Activated naive CD8-positive, alpha-beta T cell treated with anti-CD3 and anti-CD28 coated beads, Interleukin-2, amount 50 U/mL, for 16 hours (primary cell): ENCODE data around the gene EPB41.
"Not testable (repeated sequence)": the region's sequence is repeated elsewhere in the genome, so short reads cannot be mapped to it uniquely, and the experiment has no call there.

ENCODE experiments used
- DNase-seq: peaks from one replicate; pipeline ENCODE4 v3.0.0-alpha.2; 2020; ENCODE audit warnings: low read depth, low spot score

Gene EPB41

GRCh38 chr1:28981210-28981609 lies 66.8 kb downstream of the EPB41 start:
- DNase-seq = no peak

- no peak for DNase-seq
Observed at GRCh38 chr1:28982198-28982597, 67.8 kb downstream of the EPB41 start.

- DNase-seq = no peak
Observed at GRCh38 chr1:28983091-28983490, 68.7 kb downstream of the EPB41 start.

GRCh38 chr1:28983509-28984310 lies 69.3 kb downstream of the EPB41 start:
- no peak for DNase-seq

GRCh38 chr1:28984311-28984684 lies 69.9 kb downstream of the EPB41 start:
- DNase-seq = no peak

- no peak for DNase-seq
Observed at GRCh38 chr1:28985427-28985826, 71.1 kb downstream of the EPB41 start.

GRCh38 chr1:28986306-28986910 lies 72.0 kb downstream of the EPB41 start:
- DNase-seq = no peak

- DNase-seq = no peak
Observed at GRCh38 chr1:29002792-29003191, 88.4 kb downstream of the EPB41 start.

- no peak for DNase-seq
Observed at GRCh38 chr1:29004288-29004687, 89.9 kb downstream of the EPB41 start.

GRCh38 chr1:29004798-29005197 lies 90.4 kb downstream of the EPB41 start:
- no peak for DNase-seq

- no peak for DNase-seq
Observed at GRCh38 chr1:29011775-29012174, 97.4 kb downstream of the EPB41 start.

- DNase-seq = no peak
Observed at GRCh38 chr1:29017235-29017634, 102.9 kb downstream of the EPB41 start.

GRCh38 chr1:29017975-29018712 lies 103.8 kb downstream of the EPB41 start:
- no peak for DNase-seq

GRCh38 chr1:29022620-29023019 lies 108.3 kb downstream of the EPB41 start:
- no peak for DNase-seq

GRCh38 chr1:29029667-29030066 lies 115.3 kb downstream of the EPB41 start:
- no peak for DNase-seq

- DNase-seq = no peak
Observed at GRCh38 chr1:29032841-29033240, 118.5 kb downstream of the EPB41 start.

- no peak for DNase-seq
Observed at GRCh38 chr1:29033829-29034466, 119.6 kb downstream of the EPB41 start.

- DNase-seq = no peak
Observed at GRCh38 chr1:29043274-29043965, 129.1 kb downstream of the EPB41 start.

- DNase-seq = no peak
Observed at GRCh38 chr1:29044010-29044409, 129.6 kb downstream of the EPB41 start.

GRCh38 chr1:29045663-29046062 lies 131.3 kb downstream of the EPB41 start:
- DNase-seq = not testable (repeated sequence)

GRCh38 chr1:29047142-29047541 lies 132.8 kb downstream of the EPB41 start:
- no peak for DNase-seq

- DNase-seq = no peak
Observed at GRCh38 chr1:29050166-29050565, 135.8 kb downstream of the EPB41 start.
